Endothelial cell of umbilical vein (primary cell): ENCODE data around the gene MPC2. TPM values are rescaled to one million over a fixed set of nuclear protein-coding genes. Genes with fewer than 3 reads are reported as not detected.

ENCODE experiments used
- BruUV-seq: library from RNA; stranded (reverse); fragments of 400-500 nt; replicated peaks from 2 replicates; lab custom pipeline; 2021; lab: Mats Ljungman, UMichigan
- CTCF ChIA-PET: fragments of 300-600, 350-600 bp; sonication (Branson Sonifier 250); formaldehyde crosslinking; loops from one replicate; lab custom pipeline; 2021; ENCODE audit warnings: antibody characterized with exemption, inconsistent platforms; lab: Charles Lee
- POLR2A ChIA-PET: fragments of 300-600, 350-600 bp; sonication (Branson Sonifier 250); formaldehyde crosslinking; loops from one replicate; lab custom pipeline; 2021; ENCODE audit warnings: antibody characterized with exemption, inconsistent platforms; lab: Charles Lee
- DNase-seq: peaks from one replicate; pipeline ENCODE4 v3.0.0-alpha.2; 2011; ENCODE audit warnings: low read depth, low spot score
- FAIRE-seq: peaks from 2 replicates; lab custom pipeline; 2011; peaks lifted over from hg19 to GRCh38; lab: Jason Lieb, UNC
- H2AFZ ChIP-seq: 2 replicates; pipeline ENCODE4 v1.6.0; 2012; ENCODE audit warnings: low read depth, low read length, control low read depth, inconsistent platforms
- H3K27ac ChIP-seq: 2 replicates; pipeline ENCODE4 v1.5.1; 2011; ENCODE audit warnings: low read depth, mild to moderate bottlenecking, control low read depth, low read length, moderate library complexity; ENCODE audit not compliant: insufficient read depth
- H3K27me3 ChIP-seq, 2 experiments: 2 replicates each; pipeline versions ENCODE4 v1.6.0 to v1.6.1; 2011; ENCODE audit warnings: low read length in 2 of 2, mixed read lengths in 1 of 2; ENCODE audit not compliant: control insufficient read depth in 2 of 2, insufficient read depth in 2 of 2
- H3K36me3 ChIP-seq, 2 experiments: 2 replicates in 1 of 2; 3 replicates in 1 of 2; pipeline ENCODE4 v1.5.1; 2011; ENCODE audit warnings: low read length in 2 of 2, mild to moderate bottlenecking in 1 of 2, moderate library complexity in 1 of 2; ENCODE audit not compliant: control insufficient read depth in 2 of 2, insufficient read depth in 2 of 2; ENCODE audit errors: extremely low read depth in 1 of 2
- H3K4me1 ChIP-seq: 3 replicates; pipeline ENCODE4 v1.5.1; 2011; ENCODE audit warnings: mild to moderate bottlenecking, low read length; ENCODE audit not compliant: control insufficient read depth, insufficient read depth; ENCODE audit errors: extremely low read depth
- H3K4me2 ChIP-seq: 2 replicates; pipeline ENCODE4 v1.6.1; 2011; ENCODE audit warnings: low read length, control low read depth, mixed read lengths; ENCODE audit not compliant: insufficient read depth
- H3K4me3 ChIP-seq, 3 experiments: fragments of 200-600 bp in 1 of 3; sonication (generic), shearing (Covaris generic) in 1 of 3; replicated peaks in 1 of 3; 2 replicates each; pipeline ENCODE4 v1.5.1; 2011 to 2016; ENCODE audit warnings: control low read depth in 3 of 3, low read length in 3 of 3, mild to moderate bottlenecking in 2 of 3, inconsistent platforms in 1 of 3, low read depth in 1 of 3, moderate library complexity in 1 of 3; ENCODE audit not compliant: insufficient read depth in 1 of 3
- H3K79me2 ChIP-seq: 2 replicates; pipeline ENCODE4 v1.6.0; 2012; ENCODE audit warnings: low read length, inconsistent platforms; ENCODE audit not compliant: control insufficient read depth, insufficient read depth
- H3K9ac ChIP-seq: replicated peaks from 2 replicates; pipeline ENCODE3; 2011; ENCODE audit warnings: low read length, control low read depth; ENCODE audit not compliant: insufficient read depth; ENCODE audit errors: extremely low read depth
- H3K9me1 ChIP-seq: replicated peaks from 3 replicates; pipeline ENCODE4 v1.6.0; 2011; ENCODE audit warnings: mild to moderate bottlenecking, low read length; ENCODE audit not compliant: control insufficient read depth, insufficient read depth; ENCODE audit errors: extremely low read depth
- H3K9me3 ChIP-seq: replicated peaks from 2 replicates; pipeline ENCODE4 v1.5.1; 2012; ENCODE audit warnings: low read length, inconsistent platforms; ENCODE audit not compliant: control insufficient read depth, insufficient read depth
- H4K20me1 ChIP-seq: replicated peaks from 2 replicates; pipeline ENCODE3; 2011; ENCODE audit warnings: mild to moderate bottlenecking, low read length; ENCODE audit not compliant: control insufficient read depth, insufficient read depth; ENCODE audit errors: extremely low read depth
- CTCF ChIP-seq, 2 donors: IDR thresholded peaks; 1 replicate in 1 of 2; 2 replicates in 1 of 2; pipeline ENCODE4 v1.5.1; 2011; ENCODE audit warnings: low read length in 2 of 2, mild to moderate bottlenecking in 2 of 2, moderate library complexity in 2 of 2, control low read depth in 1 of 2, inconsistent platforms in 1 of 2, low read depth in 1 of 2; ENCODE audit not compliant: insufficient read depth in 1 of 2; ENCODE audit errors: extremely low read depth in 1 of 2
- EZH2 ChIP-seq: IDR thresholded peaks from 2 replicates; pipeline ENCODE4 v1.6.1; 2012; ENCODE audit warnings: borderline replicate concordance, low read depth, mild to moderate bottlenecking, moderate library complexity, low read length, inconsistent platforms; ENCODE audit not compliant: severe bottlenecking
- FOS ChIP-seq: IDR thresholded peaks from 2 replicates; pipeline ENCODE4 v1.6.1; 2011; ENCODE audit warnings: mild to moderate bottlenecking, low read length, moderate library complexity, borderline replicate concordance; ENCODE audit not compliant: insufficient read depth
- GATA2 ChIP-seq: IDR thresholded peaks from 2 replicates; pipeline ENCODE4 v1.7.0; 2011; ENCODE audit warnings: low read depth, mild to moderate bottlenecking, moderate library complexity, mixed read lengths, low read length; ENCODE audit not compliant: insufficient read length, insufficient read depth
- JUN ChIP-seq: IDR thresholded peaks from 2 replicates; pipeline ENCODE4 v1.6.1; 2011; ENCODE audit warnings: borderline replicate concordance, low read depth; ENCODE audit not compliant: insufficient read length, insufficient read depth
- MAX ChIP-seq: IDR thresholded peaks from 2 replicates; pipeline ENCODE4 v1.6.1; 2011; ENCODE audit not compliant: insufficient read depth, insufficient read length
- MYC ChIP-seq: IDR thresholded peaks from one replicate; pipeline ENCODE4 v1.6.1; 2011; ENCODE audit warnings: mild to moderate bottlenecking, low read depth, low read length
- POLR2A ChIP-seq: IDR thresholded peaks from 2 replicates; pipeline ENCODE4 v1.6.1; 2012; ENCODE audit warnings: low read depth, mild to moderate bottlenecking, control low read depth, low read length
- POLR2AphosphoS5 ChIP-seq: IDR thresholded peaks from 2 replicates; pipeline ENCODE4 v1.6.1; 2012; ENCODE audit warnings: low read depth, mild to moderate bottlenecking, control low read depth, low read length, moderate library complexity; ENCODE audit not compliant: insufficient read depth
- dilution Hi-C: fragments of 300-500 bp; cut with MboI; formaldehyde crosslinking; loops from one replicate; pipeline ENCODE4 v1.15.0; 2019; ENCODE audit warnings: low sequenced_read_pairs; ENCODE audit not compliant: extremely low pct_ligation_motif_present
- intact Hi-C: fragments of 100-400 bp; cut with micrococcal nuclease; formaldehyde crosslinking; loops from one replicate; pipeline ENCODE4 v1.10.0; 2022
- polyA plus RNA-seq, 4 experiments: library from polyadenylated mRNA; depleted of rRNA in 3 of 4; stranded (reverse) in 3 of 4; unstranded in 1 of 4; fragments of >200 nt; gene quantifications; 2 replicates each; pipeline versions ENCODE4 v1.2.1 to v1.2.3, GENCODE V29; 2011 to 2012; ENCODE audit warnings: missing spikeins in 1 of 4
- total RNA-seq: library from RNA; stranded (reverse); gene quantifications from 2 replicates; pipeline ENCODE4 v1.2.3, GENCODE V29; 2021

MPC2 gene
- total and polyA plus RNA-seq, 2 donors (not counting 3 experiments of a cell fraction or from before 2014, with no cell fraction given) = 14.9 to 35.8 TPM

- no peak for FAIRE-seq
Observed at GRCh38 chr1:167984886-167985489, 48.1 kb upstream of the MPC2 start.

GRCh38 chr1:167983797-167984420, 47.0 kb upstream of the MPC2 start:
- intact Hi-C loops = no loop called here
- no peaks in the 10 kb centered on the region for H3K9me1 ChIP-seq
- no peak overlapping the region for H3K4me3 ChIP-seq
- H4K20me1 ChIP-seq = peaks cover 6% of the 10 kb centered on the region
- TF ChIP-seq POLR2AphosphoS5 = no peak
- TF ChIP-seq MYC = no peak
- no peak for TF ChIP-seq MAX
- no peak for TF ChIP-seq JUN
- no peak for TF ChIP-seq FOS
- no peak for TF ChIP-seq POLR2A
- TF ChIP-seq GATA2 = no peak
- TF ChIP-seq CTCF (IDR thresholded peaks at IDR 0.05; ENCODE audit: extremely low read depth in 1 of 2, insufficient read depth in 1 of 2, low read depth in 1 of 2, low read length in 2 of 2) = no peak
- no peak for TF ChIP-seq EZH2
- no peak for DNase-seq
- H2AFZ ChIP-seq = no peak overlapping the region
- H3K4me2 ChIP-seq = no peak overlapping the region
- no peak overlapping the region for H3K27ac ChIP-seq
- no peaks in the 10 kb centered on the region for H3K79me2 ChIP-seq
- no peak overlapping the region for H3K9ac ChIP-seq
- H3K9me3 ChIP-seq = no peaks in the 10 kb centered on the region
- CTCF ChIA-PET = interaction anchor here (1.6 kb wide), 1 partner anchor 13 kb away, joined by 4 read pairs; no protein-coding TSS in a partner anchor
- dilution Hi-C loops = no loop called here
- H3K27me3 ChIP-seq = no peaks in the 10 kb centered on the region
- no peak for FAIRE-seq
- no peaks in the 10 kb centered on the region for H3K36me3 ChIP-seq
- no peaks in the 10 kb centered on the region for H3K4me1 ChIP-seq
- POLR2A ChIA-PET = no interaction called here
- no TSS peak for BruUV-seq

More at GRCh38 chr1:167984886-167985489, 48.1 kb upstream of the MPC2 start:
- no TSS peak for BruUV-seq
- no peak for DNase-seq
- POLR2A ChIA-PET = no interaction called here
- H3K9me3 ChIP-seq = no peaks in the 10 kb centered on the region
- CTCF ChIA-PET = interaction anchor here (1.6 kb wide), 1 partner anchor 14 kb away, joined by 4 read pairs; no protein-coding TSS in a partner anchor
- TF ChIP-seq FOS (no peak), EZH2 (no peak)
- no peak overlapping the region for H3K4me3 ChIP-seq
- H3K4me2 ChIP-seq = no peak overlapping the region
- no peaks in the 10 kb centered on the region for H3K9me1 ChIP-seq
- dilution Hi-C loops (no loop called here), intact Hi-C loops (no loop called here)
- H3K27ac ChIP-seq = no peak overlapping the region
- no peaks in the 10 kb centered on the region for H3K36me3 ChIP-seq
- H2AFZ ChIP-seq = no peak overlapping the region
- H3K4me1 ChIP-seq = no peaks in the 10 kb centered on the region
- no peak overlapping the region for H3K9ac ChIP-seq
- peaks cover 6% of the 10 kb centered on the region for H4K20me1 ChIP-seq
- H3K79me2 ChIP-seq = no peaks in the 10 kb centered on the region
- no peaks in the 10 kb centered on the region for H3K27me3 ChIP-seq
